Tibial nerve (tissue), 4 donors: Measurements from ENCODE around the gene SUSD1.

ENCODE experiments used
- CTCF ChIP-seq, 5 experiments: fragments of 200-600 bp in 3 of 5; fragments of 450-650 bp in 2 of 5; sonication (generic) in 3 of 5; IDR thresholded peaks; one replicate each; pipeline ENCODE4 v1.5.1; 2016 to 2019; ENCODE audit warnings: antibody characterized with exemption in 5 of 5, mild to moderate bottlenecking in 3 of 5, moderate library complexity in 2 of 5
- EP300 ChIP-seq, 2 donors: sonication (generic); formaldehyde crosslinking; IDR thresholded peaks; one replicate each; pipeline ENCODE4 v1.6.1; 2017; ENCODE audit warnings: antibody characterized with exemption in 2 of 2, mild to moderate bottlenecking in 1 of 2
- POLR2A ChIP-seq, 2 donors: fragments of 450-650 bp; IDR thresholded peaks; one replicate each; pipeline ENCODE4 v1.6.1; 2017; ENCODE audit warnings: antibody characterized with exemption in 2 of 2, mild to moderate bottlenecking in 2 of 2, moderate library complexity in 2 of 2

- TF ChIP-seq CTCF (IDR thresholded peaks at IDR 0.05): no peak
- no peak for TF ChIP-seq EP300 (IDR thresholded peaks at IDR 0.05)
- no peak for TF ChIP-seq POLR2A (IDR thresholded peaks at IDR 0.05)
These were observed 81.8 kb downstream of the SUSD1 start for GRCh38 chr9:112093147-112093869.
